HG03439 (cell line): ENCODE data around the gene RGS6.

ENCODE experiments used
- ATAC-seq: cut with Tn5 transposase; IDR thresholded peaks from one replicate; pipeline ENCODE4 v1.9.1; 2021; ENCODE audit warnings: mild to moderate bottlenecking, moderate library complexity; ENCODE audit not compliant: unreplicated experiment

RGS6 gene

GRCh38 chr14:72063761-72064282 is 131.6 kb downstream of the RGS6 start:
- ATAC-seq = no peak

DNA sequence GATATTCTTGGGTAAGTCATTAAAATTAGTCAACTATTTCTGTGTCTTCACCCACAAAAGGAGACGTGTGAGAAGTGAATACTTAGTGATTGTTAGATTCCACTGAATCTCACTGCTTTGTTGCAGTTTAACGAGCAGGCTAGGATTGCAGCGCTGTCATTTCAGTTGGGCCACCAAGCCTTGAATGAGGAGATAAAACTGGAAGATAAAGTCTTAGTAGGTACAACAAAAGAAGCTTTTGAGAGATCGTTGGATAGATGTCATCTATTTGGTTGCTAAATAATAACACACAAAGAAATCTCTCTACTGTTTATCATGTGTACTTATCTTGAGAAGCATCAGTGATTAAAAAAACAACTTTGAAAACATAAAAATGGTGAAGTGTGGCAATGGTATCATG is 132.3 kb downstream of the RGS6 start:
- ATAC-seq = no peak

DNA sequence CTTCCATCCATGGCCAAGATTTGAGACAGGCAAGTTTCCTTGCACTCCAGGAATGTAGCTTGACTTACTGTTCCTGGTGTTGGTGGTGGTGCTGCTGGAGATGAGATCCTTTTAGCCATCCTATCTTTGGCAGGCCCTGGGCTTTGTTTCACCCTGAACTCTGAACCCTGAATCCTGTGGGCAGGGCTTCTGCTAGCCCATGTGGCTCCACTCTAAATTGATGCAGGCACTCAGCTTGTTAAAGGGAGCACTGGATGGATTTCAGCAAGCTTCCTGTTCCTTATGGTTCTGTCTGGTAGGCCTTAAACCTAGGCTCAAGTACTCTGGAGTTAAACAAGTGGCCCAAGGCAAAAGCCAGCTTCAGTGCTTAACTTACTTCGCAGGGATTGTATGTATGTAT is 138.2 kb downstream of the RGS6 start:
- no peak for ATAC-seq

- no peak for ATAC-seq
Observed at GRCh38 chr14:72075649-72076334, 143.6 kb downstream of the RGS6 start.

DNA sequence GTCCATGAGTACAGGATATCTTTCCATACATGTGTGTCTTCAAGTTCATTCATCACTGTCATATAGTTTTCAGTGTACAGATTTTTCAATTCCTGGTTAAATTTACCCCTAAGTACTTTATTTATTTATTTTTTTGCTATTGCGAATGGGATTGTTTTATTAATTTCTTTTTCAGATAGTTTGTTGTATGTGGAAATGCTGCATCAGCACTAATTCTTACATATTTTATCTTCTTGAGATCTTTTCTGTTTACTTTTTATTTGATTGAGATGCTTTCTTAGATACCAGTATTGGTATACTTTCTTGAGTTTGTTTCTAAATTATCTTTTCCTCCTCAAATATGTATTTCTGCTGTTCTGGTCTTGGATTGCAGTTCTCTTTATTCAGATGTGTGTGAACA is 148.9 kb downstream of the RGS6 start:
- ATAC-seq = no peak

- ATAC-seq = no peak
Observed at GRCh38 chr14:72084935-72085334, 152.7 kb downstream of the RGS6 start.

DNA sequence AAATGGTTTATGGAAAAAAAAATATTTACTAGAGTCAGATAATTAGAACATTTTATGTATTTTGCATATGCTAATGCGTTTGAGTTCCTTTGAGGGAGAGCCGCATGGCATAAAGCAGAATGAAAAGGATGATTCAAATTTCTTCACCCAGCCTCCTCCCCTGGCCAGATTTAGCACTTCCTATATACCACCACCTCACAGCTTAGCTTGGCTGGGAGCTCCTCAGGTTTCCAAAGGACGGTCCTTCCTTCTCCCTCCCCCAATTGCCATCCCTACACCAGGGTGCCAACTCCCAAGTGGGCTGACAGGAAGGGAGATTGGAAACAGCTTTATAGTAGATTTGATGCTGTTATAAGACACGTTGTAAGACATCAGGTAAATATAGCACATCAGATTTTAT is 157.4 kb downstream of the RGS6 start:
- no peak for ATAC-seq

- no peak for ATAC-seq
Observed at GRCh38 chr14:72094844-72095582, 162.8 kb downstream of the RGS6 start.

- no peak for ATAC-seq
Observed at GRCh38 chr14:72097173-72097783, 165.0 kb downstream of the RGS6 start.

DNA sequence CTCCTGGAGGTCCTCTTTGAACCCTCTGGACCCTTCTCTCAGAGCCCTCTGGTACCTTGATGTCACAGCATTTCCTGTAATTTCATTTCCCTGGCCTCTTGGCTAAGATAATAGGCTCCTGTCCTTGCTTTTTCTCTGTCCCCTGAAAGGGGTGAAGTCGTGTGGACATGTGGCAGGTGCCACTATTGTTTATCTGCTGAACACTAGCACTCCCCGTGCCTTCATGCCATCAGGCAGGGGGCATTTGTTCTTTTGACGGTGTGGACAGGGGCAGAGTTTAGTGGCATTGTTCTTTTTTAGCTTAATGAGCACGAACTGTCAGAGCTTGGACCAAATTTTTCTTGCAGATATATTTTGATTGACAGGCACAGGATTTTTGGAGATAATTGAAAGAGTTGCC is 166.0 kb downstream of the RGS6 start:
- no peak for ATAC-seq

DNA sequence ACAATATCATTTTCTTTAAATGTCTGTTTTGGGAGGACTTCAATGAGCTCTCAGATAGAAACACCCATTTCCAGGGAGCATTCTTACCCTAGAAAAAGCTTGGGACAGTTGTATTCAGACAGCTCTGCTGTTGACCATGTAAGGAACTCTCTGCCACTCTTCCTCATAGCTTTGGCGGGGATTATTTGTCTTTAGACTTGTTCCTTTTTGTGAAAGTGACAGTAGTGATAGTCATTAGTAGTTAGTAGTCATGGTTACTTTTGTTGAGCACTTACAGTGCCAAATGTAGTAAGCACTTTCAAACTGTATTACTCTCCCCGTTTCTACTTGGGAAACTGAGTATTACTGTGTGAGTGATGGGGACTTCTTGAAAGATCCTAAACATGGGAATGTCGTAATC is 167.3 kb downstream of the RGS6 start:
- no peak for ATAC-seq

GRCh38 chr14:72104011-72104613 is 171.9 kb downstream of the RGS6 start:
- no peak for ATAC-seq

DNA sequence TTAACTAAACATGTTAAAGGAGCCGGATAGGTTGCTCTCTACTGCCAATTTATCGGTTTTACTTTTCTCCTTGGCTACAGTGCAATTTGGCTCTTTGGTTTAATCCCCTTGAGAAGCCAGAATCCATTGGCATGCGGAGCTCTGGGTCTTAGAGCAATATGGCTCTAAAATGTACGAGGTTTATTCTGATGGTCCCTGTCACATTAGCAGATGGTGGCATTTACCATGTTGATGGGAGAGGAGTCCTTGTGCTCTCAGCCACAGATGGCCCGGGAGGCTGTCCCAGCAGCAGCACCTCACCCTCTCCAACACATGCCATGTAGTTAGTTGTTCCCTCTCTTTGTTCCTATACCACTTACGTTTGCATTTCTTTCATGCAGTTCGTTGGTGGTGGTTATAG is 179.7 kb downstream of the RGS6 start:
- no peak for ATAC-seq

DNA sequence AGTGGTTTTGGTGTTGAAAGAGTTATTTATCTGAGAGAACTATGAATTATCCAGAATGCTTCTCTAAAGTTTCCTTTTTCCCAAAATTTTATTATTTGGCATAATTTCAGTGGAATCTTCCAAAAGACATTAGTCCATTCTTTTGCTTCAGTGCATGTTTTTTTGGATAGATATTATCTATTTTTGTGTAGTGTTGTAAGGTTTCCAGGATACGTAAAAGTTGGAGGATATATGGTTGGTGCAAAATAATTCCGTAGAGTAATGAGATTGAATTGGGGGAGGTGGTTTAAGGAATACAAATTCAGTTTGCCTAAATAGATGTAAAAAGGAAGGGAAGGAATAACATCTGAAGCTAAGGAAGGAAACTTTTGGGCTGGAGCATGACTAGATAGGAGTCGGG is 186.6 kb downstream of the RGS6 start:
- no peak for ATAC-seq

- ATAC-seq = no peak
Observed at GRCh38 chr14:72120315-72120714, 188.1 kb downstream of the RGS6 start.

DNA sequence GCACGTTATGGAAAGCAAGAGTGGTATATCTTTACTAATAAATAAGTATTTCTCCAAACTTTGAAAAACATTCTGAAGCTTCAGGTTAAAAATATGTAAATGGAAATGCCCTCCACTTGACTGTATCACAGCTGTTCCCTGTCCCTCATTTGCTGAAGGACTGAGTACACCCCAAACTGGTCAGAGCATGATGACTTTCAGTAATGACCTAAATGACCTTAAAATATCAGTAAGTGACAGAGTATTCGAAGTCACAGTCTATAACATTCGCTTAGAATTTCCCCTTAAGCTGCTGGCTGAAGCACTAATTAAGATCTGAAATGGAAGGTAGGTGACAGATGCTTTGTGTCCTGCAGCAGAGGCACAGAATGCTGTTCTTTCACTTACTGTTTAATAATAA is 191.5 kb downstream of the RGS6 start:
- no peak for ATAC-seq

DNA sequence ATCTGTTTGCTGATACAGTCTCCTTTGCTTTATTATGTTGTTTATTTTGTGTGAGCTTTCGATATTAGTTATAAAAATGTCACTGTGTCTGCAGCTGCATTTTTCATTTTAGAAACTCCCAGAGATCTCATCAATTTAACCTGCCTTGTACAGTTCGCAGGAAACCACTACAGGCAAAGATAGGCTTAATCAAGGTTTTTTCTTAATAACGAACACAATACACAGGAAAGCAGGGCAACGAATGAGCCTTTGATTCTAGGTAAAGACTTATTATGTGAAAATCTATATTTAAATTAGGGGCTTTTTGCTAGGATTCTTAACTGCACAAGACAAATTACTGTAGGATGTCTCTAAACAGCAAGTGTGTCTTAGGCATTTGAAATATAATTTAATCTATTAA is 191.9 kb downstream of the RGS6 start:
- ATAC-seq = no peak

DNA sequence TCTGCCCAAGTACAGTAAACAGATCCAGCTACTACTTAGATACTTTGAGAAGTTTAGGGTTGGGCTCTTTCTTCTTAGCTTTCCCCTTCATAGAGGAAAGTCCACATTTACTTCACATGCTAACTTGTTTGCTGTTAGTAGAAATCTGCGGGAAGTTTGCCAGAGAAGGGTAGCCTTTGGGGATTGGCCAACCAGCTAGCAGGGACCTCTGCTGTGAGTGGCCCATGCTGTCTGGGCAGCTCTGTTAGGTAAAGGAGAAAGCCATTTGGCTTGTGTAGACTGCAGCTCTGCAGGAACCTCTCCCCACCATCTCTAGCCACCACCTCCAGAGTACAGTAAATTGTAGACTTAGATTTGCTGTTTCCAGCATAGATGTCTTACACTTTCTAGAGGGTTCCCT is 193.9 kb downstream of the RGS6 start:
- no peak for ATAC-seq

DNA sequence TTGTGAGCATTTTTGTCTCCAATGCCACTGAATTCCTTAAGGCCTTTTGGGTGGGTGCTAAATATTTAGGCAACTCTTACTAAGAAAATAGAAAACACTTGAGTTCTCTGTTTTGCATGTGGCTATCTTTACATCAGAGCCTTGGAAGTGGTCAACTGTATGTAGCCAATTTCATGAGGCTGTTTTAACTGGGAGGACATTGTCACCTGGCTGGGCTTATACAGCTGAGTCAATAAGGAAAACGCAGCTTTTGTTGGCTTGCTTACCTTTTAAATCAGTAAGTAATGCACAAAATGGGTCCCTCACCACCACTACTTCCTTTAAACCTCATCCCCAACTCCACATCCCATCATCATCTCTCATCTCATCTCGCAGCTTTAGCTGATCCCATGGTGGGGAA is 194.3 kb downstream of the RGS6 start:
- no peak for ATAC-seq

GRCh38 chr14:72128629-72129028 is 196.4 kb downstream of the RGS6 start:
- ATAC-seq = no peak

DNA sequence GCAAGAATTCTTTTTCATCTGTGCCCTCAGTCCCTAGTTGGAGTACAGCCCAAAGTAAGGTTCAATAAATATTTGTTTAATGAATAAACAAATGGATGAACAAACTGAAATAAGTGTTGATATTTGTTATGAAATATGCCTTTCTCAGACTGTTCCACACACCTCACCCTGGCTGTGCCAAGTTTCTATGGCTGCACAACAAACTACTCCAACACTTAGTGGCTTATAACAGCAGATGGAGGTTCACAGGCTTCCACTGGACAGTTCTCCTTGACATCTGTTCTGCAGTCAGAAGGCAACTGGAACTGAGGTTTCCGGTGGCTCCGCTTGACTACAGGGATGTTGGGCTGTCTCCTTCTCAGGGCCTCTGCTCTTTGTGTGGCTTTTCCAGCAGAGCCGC is 197.1 kb downstream of the RGS6 start:
- no peak for ATAC-seq

GRCh38 chr14:72141084-72141483 is 208.9 kb downstream of the RGS6 start:
- no peak for ATAC-seq
